Stomach (tissue), 4 donors: Measurements from ENCODE around the gene HAAO.

Experiments used
- EP300 ChIP-seq: sonication (generic); formaldehyde crosslinking; IDR thresholded peaks from one replicate; pipeline ENCODE4 v1.6.1; 2017; ENCODE audit warnings: antibody characterized with exemption
- TF ChIP-seq, protein P1 (sequence below), 7 experiments: fragments of 450-650 bp in 4 of 7; fragments of 200-600 bp in 3 of 7; sonication (generic) in 3 of 7; IDR thresholded peaks; one replicate each; pipeline ENCODE4 v1.5.1; 2016 to 2019; ENCODE audit warnings: antibody characterized with exemption in 7 of 7, control low read depth in 2 of 7, mild to moderate bottlenecking in 1 of 7

- no peak for TF ChIP-seq EP300
- TF ChIP-seq, protein P1, sequence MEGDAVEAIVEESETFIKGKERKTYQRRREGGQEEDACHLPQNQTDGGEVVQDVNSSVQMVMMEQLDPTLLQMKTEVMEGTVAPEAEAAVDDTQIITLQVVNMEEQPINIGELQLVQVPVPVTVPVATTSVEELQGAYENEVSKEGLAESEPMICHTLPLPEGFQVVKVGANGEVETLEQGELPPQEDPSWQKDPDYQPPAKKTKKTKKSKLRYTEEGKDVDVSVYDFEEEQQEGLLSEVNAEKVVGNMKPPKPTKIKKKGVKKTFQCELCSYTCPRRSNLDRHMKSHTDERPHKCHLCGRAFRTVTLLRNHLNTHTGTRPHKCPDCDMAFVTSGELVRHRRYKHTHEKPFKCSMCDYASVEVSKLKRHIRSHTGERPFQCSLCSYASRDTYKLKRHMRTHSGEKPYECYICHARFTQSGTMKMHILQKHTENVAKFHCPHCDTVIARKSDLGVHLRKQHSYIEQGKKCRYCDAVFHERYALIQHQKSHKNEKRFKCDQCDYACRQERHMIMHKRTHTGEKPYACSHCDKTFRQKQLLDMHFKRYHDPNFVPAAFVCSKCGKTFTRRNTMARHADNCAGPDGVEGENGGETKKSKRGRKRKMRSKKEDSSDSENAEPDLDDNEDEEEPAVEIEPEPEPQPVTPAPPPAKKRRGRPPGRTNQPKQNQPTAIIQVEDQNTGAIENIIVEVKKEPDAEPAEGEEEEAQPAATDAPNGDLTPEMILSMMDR (IDR thresholded peaks at IDR 0.05) = no peak
Observed at GRCh38 chr2:42747422-42747821, 45.0 kb downstream of the HAAO start.
